ENCODE measurements around the gene TPP2. TPM values are rescaled to one million over a fixed set of nuclear protein-coding genes. Genes with fewer than 3 reads are reported as not detected.

The TPP2 gene
- total RNA-seq, 2 experiments from 2014 or later = 64.7 to 65.6 TPM

GRCh38 chr13:102697929-102698648 is 101.3 kb downstream of the TPP2 start:
- ChIA-PET POLR2A (no interaction called here), CTCF (no interaction called here)
- H3K4me1 Mint-ChIP-seq (ENCODE audit: low read depth) = no peaks in the 10 kb centered on the region
- H3K27ac Mint-ChIP-seq = no peak overlapping the region
- DNase-seq = no peak
- H3K9me3 Mint-ChIP-seq = peaks cover 9% of the 10 kb centered on the region
- peaks cover 6% of the 10 kb centered on the region for H3K27me3 Mint-ChIP-seq
- no peaks in the 10 kb centered on the region for H3K36me3 Mint-ChIP-seq
- intact Hi-C loops (cut with micrococcal nuclease) = no loop called here
- no peak overlapping the region for H3K4me3 Mint-ChIP-seq

- DNase-seq = no peak
- no peaks in the 10 kb centered on the region for H3K4me1 Mint-ChIP-seq (ENCODE audit: low read depth)
- H3K4me3 Mint-ChIP-seq = no peak overlapping the region
- ChIA-PET POLR2A (no interaction called here), CTCF (no interaction called here)
- H3K36me3 Mint-ChIP-seq = no peaks in the 10 kb centered on the region
- H3K27ac Mint-ChIP-seq = no peak overlapping the region
- H3K27me3 Mint-ChIP-seq = peaks cover 6% of the 10 kb centered on the region
- peaks cover 9% of the 10 kb centered on the region for H3K9me3 Mint-ChIP-seq
- intact Hi-C loops (cut with micrococcal nuclease) = no loop called here
Measured at GRCh38 chr13:102698649-102698980, 101.8 kb downstream of the TPP2 start.

- Mint-ChIP-seq H3K27me3 (peaks cover 6% of the 10 kb centered on the region), H3K9me3 (peaks cover 9% of the 10 kb centered on the region), H3K27ac (no peak overlapping the region), H3K36me3 (no peaks in the 10 kb centered on the region), H3K4me3 (no peak overlapping the region), H3K4me1 (ENCODE audit: low read depth) (no peaks in the 10 kb centered on the region)
- intact Hi-C loops (cut with micrococcal nuclease) = no loop called here
- POLR2A ChIA-PET = no interaction called here
- DNase-seq = no peak
- CTCF ChIA-PET = no interaction called here
Measured at GRCh38 chr13:102699504-102699903, 102.7 kb downstream of the TPP2 start.

GRCh38 chr13:102700088-102701031 is 103.6 kb downstream of the TPP2 start:
- H3K36me3 Mint-ChIP-seq = no peaks in the 10 kb centered on the region
- no peak overlapping the region for H3K27ac Mint-ChIP-seq
- POLR2A ChIA-PET = no interaction called here
- H3K4me3 Mint-ChIP-seq = no peak overlapping the region
- H3K9me3 Mint-ChIP-seq = peaks cover 9% of the 10 kb centered on the region
- H3K27me3 Mint-ChIP-seq = peaks cover 10% of the 10 kb centered on the region
- no peaks in the 10 kb centered on the region for H3K4me1 Mint-ChIP-seq (ENCODE audit: low read depth)
- CTCF ChIA-PET = no interaction called here
- DNase-seq = no peak
- intact Hi-C loops (cut with micrococcal nuclease) = no loop called here

- no peak for DNase-seq
- Mint-ChIP-seq H3K4me3 (no peak overlapping the region), H3K27ac (no peak overlapping the region), H3K9me3 (peaks cover 9% of the 10 kb centered on the region), H3K36me3 (no peaks in the 10 kb centered on the region), H3K27me3 (peaks cover 6% of the 10 kb centered on the region), H3K4me1 (ENCODE audit: low read depth) (no peaks in the 10 kb centered on the region)
- ChIA-PET CTCF (no interaction called here), POLR2A (no interaction called here)
- intact Hi-C loops (cut with micrococcal nuclease) = no loop called here
Measured at GRCh38 chr13:102701331-102701730, 104.5 kb downstream of the TPP2 start.

GRCh38 chr13:102702965-102703725 is 106.4 kb downstream of the TPP2 start:
- intact Hi-C loops (cut with micrococcal nuclease) = no loop called here
- CTCF ChIA-PET = no interaction called here
- H3K4me3 Mint-ChIP-seq = no peak overlapping the region
- peaks cover 8% of the 10 kb centered on the region for H3K27me3 Mint-ChIP-seq
- H3K36me3 Mint-ChIP-seq = no peaks in the 10 kb centered on the region
- peaks cover 9% of the 10 kb centered on the region for H3K9me3 Mint-ChIP-seq
- H3K4me1 Mint-ChIP-seq (ENCODE audit: low read depth) = no peaks in the 10 kb centered on the region
- POLR2A ChIA-PET = no interaction called here
- DNase-seq = no peak
- no peak overlapping the region for H3K27ac Mint-ChIP-seq

GRCh38 chr13:102703726-102704035 is 106.9 kb downstream of the TPP2 start:
- ChIA-PET POLR2A (no interaction called here), CTCF (no interaction called here)
- Mint-ChIP-seq H3K4me3 (no peak overlapping the region), H3K27ac (no peak overlapping the region), H3K4me1 (ENCODE audit: low read depth) (no peaks in the 10 kb centered on the region), H3K27me3 (peaks cover 8% of the 10 kb centered on the region), H3K9me3 (peaks cover 5% of the 10 kb centered on the region), H3K36me3 (no peaks in the 10 kb centered on the region)
- intact Hi-C loops (cut with micrococcal nuclease) = no loop called here
- DNase-seq = no peak

GRCh38 chr13:102704238-102705058 is 107.7 kb downstream of the TPP2 start:
- H3K36me3 Mint-ChIP-seq = no peaks in the 10 kb centered on the region
- no peaks in the 10 kb centered on the region for H3K4me1 Mint-ChIP-seq (ENCODE audit: low read depth)
- no peak overlapping the region for H3K4me3 Mint-ChIP-seq
- no peak for DNase-seq
- ChIA-PET CTCF (interaction anchor here (0.6 to 1.0 kb wide), 2 partner anchors 124 to 166 kb away, joined by 3 read pairs; no protein-coding TSS in a partner anchor), POLR2A (no interaction called here)
- H3K27me3 Mint-ChIP-seq = peaks cover 6% of the 10 kb centered on the region
- H3K27ac Mint-ChIP-seq = no peak overlapping the region
- H3K9me3 Mint-ChIP-seq = peaks cover 7% of the 10 kb centered on the region
- intact Hi-C loops (cut with micrococcal nuclease) = no loop called here

- ChIA-PET CTCF (no interaction called here), POLR2A (no interaction called here)
- peaks cover 8% of the 10 kb centered on the region for H3K27me3 Mint-ChIP-seq
- H3K4me1 Mint-ChIP-seq (ENCODE audit: low read depth) = no peaks in the 10 kb centered on the region
- no peak overlapping the region for H3K4me3 Mint-ChIP-seq
- intact Hi-C loops (cut with micrococcal nuclease) = no loop called here
- no peak for DNase-seq
- H3K36me3 Mint-ChIP-seq = no peaks in the 10 kb centered on the region
- H3K9me3 Mint-ChIP-seq = peaks cover 7% of the 10 kb centered on the region
- no peak overlapping the region for H3K27ac Mint-ChIP-seq
Measured at GRCh38 chr13:102707467-102707866, 110.7 kb downstream of the TPP2 start.

- no peaks in the 10 kb centered on the region for H3K4me1 Mint-ChIP-seq (ENCODE audit: low read depth)
- peaks cover 8% of the 10 kb centered on the region for H3K27me3 Mint-ChIP-seq
- H3K4me3 Mint-ChIP-seq = no peak overlapping the region
- H3K27ac Mint-ChIP-seq = no peak overlapping the region
- H3K9me3 Mint-ChIP-seq = peaks cover 7% of the 10 kb centered on the region
- no peaks in the 10 kb centered on the region for H3K36me3 Mint-ChIP-seq
- no peak for DNase-seq
- POLR2A ChIA-PET = no interaction called here
- intact Hi-C loops (cut with micrococcal nuclease) = no loop called here
- CTCF ChIA-PET = interaction anchor here (0.7 kb wide), 1 partner anchor 127 kb away, joined by 3 read pairs; no protein-coding TSS in a partner anchor
Measured at GRCh38 chr13:102708211-102708610, 111.4 kb downstream of the TPP2 start.

GRCh38 chr13:102708991-102709390 is 112.2 kb downstream of the TPP2 start:
- CTCF ChIA-PET = interaction anchor here (0.7 kb wide), 1 partner anchor 127 kb away, joined by 3 read pairs; no protein-coding TSS in a partner anchor
- Mint-ChIP-seq H3K36me3 (no peaks in the 10 kb centered on the region), H3K4me3 (no peak overlapping the region)

GRCh38 chr13:102709536-102709935 is 112.8 kb downstream of the TPP2 start:
- no peak for DNase-seq
- peaks cover 8% of the 10 kb centered on the region for H3K27me3 Mint-ChIP-seq
- H3K9me3 Mint-ChIP-seq = peaks cover 7% of the 10 kb centered on the region
- no peak overlapping the region for H3K27ac Mint-ChIP-seq
- ChIA-PET POLR2A (no interaction called here), CTCF (no interaction called here)
- H3K36me3 Mint-ChIP-seq = no peaks in the 10 kb centered on the region
- intact Hi-C loops (cut with micrococcal nuclease) = no loop called here
- H3K4me3 Mint-ChIP-seq = no peak overlapping the region
- H3K4me1 Mint-ChIP-seq (ENCODE audit: low read depth) = no peaks in the 10 kb centered on the region

More at GRCh38 chr13:102708991-102709390, 112.2 kb downstream of the TPP2 start:
- POLR2A ChIA-PET = no interaction called here
- DNase-seq = no peak
- H3K27ac Mint-ChIP-seq = no peak overlapping the region
- H3K9me3 Mint-ChIP-seq = peaks cover 7% of the 10 kb centered on the region
- H3K4me1 Mint-ChIP-seq (ENCODE audit: low read depth) = no peaks in the 10 kb centered on the region
- intact Hi-C loops (cut with micrococcal nuclease) = no loop called here
- H3K27me3 Mint-ChIP-seq = peaks cover 8% of the 10 kb centered on the region
